Measurements from ENCODE around the gene ATP6AP1. TPM values are rescaled to one million over a fixed set of nuclear protein-coding genes. Genes with fewer than 3 reads are reported as not detected.

The ATP6AP1 gene
- total RNA-seq, 1 donor = 33.2 TPM

DNA sequence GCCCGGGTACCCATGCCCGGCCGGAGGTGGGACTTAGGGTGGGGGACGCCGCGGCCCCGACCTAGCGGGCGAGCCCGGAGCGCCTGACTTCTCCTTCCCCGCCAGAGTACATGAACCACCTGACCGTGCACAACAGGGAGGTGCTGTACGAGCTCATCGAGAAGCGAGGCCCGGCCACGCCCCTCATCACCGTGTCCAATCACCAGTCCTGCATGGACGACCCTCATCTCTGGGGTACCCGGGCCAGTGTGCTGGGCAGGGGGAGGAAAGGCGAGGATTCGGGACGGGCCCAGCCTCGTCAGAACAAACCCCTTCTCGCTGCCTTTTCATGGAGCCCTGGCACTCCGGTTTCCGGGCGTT is 16.5 kb upstream of the ATP6AP1 start:
- peak; percentile 28 for DNase-seq (ENCODE audit: low read depth)
- TF ChIP-seq, protein P1, sequence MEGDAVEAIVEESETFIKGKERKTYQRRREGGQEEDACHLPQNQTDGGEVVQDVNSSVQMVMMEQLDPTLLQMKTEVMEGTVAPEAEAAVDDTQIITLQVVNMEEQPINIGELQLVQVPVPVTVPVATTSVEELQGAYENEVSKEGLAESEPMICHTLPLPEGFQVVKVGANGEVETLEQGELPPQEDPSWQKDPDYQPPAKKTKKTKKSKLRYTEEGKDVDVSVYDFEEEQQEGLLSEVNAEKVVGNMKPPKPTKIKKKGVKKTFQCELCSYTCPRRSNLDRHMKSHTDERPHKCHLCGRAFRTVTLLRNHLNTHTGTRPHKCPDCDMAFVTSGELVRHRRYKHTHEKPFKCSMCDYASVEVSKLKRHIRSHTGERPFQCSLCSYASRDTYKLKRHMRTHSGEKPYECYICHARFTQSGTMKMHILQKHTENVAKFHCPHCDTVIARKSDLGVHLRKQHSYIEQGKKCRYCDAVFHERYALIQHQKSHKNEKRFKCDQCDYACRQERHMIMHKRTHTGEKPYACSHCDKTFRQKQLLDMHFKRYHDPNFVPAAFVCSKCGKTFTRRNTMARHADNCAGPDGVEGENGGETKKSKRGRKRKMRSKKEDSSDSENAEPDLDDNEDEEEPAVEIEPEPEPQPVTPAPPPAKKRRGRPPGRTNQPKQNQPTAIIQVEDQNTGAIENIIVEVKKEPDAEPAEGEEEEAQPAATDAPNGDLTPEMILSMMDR (IDR thresholded peaks at IDR 0.05; ENCODE audit: insufficient read depth, low read length) = no peak
- H3K4me3 ChIP-seq (ENCODE audit: low read depth, low read length) = peak overlapping the region; percentile 69

DNA sequence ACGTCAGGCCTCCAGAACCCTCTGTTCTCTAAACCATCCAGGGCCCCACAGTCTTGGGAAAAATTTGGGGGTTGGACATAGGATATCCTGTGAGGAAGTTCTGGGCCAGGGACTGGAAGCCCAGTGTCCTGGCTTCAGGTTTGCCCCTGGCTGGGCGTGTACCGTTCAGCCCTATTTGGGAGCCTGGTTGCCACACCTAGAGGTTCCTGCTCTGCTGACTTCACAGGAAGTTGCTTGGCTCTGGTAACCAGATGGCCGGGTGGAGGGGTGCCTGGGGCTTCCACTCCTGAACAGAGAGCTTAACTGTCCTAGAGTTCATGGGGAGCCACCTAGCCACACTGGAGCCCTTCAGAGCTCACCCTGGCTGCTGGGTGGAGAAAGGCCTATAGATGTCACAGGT is 16.0 kb upstream of the ATP6AP1 start:
- no peak for DNase-seq (ENCODE audit: low read depth)
- TF ChIP-seq, protein P1 (IDR thresholded peaks at IDR 0.05; ENCODE audit: insufficient read depth, low read length) = no peak
- peak overlapping the region; percentile 69 for H3K4me3 ChIP-seq (ENCODE audit: low read depth, low read length)

DNA sequence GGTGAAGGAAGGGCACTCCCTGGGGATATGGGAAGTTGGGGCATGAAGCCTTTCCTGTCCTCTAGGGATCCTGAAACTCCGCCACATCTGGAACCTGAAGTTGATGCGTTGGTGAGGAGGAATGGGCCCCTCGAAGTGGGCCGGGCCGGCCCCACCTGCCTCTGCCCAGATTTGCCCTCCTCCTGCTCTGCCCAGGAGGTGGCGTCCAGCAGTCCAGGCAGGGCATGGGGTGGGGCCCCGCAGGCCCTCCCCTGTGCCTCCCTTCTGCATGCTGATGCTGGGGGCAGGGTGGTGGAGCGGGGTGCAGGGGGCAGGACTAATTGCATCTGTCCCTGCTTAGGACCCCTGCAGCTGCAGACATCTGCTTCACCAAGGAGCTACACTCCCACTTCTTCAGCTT is 15.3 kb upstream of the ATP6AP1 start:
- TF ChIP-seq, protein P1 (IDR thresholded peaks at IDR 0.05; ENCODE audit: insufficient read depth, low read length) = no peak
- no peak overlapping the region for H3K4me3 ChIP-seq (ENCODE audit: low read depth, low read length)
- DNase-seq (ENCODE audit: low read depth) = no peak

DNA sequence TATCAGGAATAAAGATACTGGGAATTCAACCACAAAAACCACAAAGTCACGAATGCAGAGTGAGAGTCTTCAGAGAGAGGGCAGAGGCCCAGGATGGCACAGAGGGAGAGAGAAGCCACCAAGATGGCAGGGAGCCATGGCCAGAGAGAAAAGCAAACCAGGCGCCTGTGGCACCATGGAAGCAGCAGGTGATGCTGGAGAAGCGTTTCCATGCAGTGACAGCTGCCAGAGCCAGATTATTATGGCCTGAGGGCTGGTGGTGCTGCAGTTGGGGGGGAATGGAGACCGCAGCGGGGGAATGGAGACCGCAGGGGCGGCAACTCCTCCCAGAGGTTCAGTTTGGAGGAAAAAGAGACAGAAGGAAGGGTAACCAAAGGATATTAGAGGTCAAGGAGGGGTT is 11.3 kb upstream of the ATP6AP1 start:
- DNase-seq (ENCODE audit: low read depth) = no peak
- TF ChIP-seq, protein P1 (IDR thresholded peaks at IDR 0.05; ENCODE audit: insufficient read depth, low read length) = no peak
- no peak overlapping the region for H3K4me3 ChIP-seq (ENCODE audit: low read depth, low read length)

DNA sequence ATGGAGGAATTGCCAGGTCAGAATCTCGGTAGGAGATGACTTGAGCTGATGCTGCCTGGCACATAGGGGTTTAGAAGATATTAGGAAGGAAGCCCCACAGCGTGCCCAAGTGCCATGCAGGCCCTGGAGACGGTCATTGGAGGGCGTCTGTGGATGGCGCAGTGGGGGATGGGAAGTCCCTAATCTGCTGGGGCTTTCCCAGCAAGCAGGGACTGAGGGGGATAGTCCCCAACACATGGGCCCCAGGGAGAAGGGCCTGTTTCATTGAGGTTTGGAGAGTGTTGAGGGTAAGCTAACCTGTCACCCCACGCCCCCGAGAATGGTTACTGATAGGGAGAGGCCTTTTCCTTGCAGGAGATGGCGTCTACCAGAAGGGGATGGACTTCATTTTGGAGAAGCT is 9.3 kb upstream of the ATP6AP1 start:
- no peak overlapping the region for H3K4me3 ChIP-seq (ENCODE audit: low read depth, low read length)
- TF ChIP-seq, protein P1 (IDR thresholded peaks at IDR 0.05; ENCODE audit: insufficient read depth, low read length) = no peak

DNA sequence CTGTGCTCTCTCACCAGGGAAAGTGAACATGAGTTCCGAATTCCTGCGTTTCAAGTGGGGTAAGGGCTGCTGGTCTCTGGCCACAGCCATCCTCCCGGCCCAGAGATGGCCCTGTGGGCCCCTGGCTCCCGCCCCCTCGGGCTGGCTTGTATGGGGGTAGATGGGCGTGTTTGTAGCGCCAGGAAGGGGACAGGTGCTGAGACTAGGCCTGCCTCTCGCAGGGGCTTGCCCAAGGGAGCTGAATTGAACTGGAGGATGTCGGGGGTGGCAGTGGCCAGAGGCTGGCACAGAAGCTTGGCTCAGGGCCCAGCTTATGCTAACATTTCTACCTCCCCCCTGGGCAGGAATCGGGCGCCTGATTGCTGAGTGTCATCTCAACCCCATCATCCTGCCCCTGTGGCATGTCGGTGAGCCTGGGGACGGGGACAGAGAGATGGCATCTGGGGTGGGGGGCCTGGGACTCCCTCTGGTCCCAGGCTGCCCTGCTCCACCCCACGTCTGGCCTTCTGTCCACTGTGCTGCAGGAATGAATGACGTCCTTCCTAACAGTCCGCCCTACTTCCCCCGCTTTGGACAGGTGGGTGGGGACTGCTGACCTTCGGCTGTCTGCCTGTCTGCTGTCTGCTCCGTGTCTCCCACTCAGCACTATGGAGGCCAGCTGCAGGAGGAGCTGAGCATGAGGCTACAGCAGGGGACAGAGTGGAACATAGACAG is 8.6 kb upstream of the ATP6AP1 start:
- no peak for DNase-seq (ENCODE audit: low read depth)
- TF ChIP-seq, protein P1 (IDR thresholded peaks at IDR 0.05; ENCODE audit: insufficient read depth, low read length) = no peak

More for the DNA sequence above, 9.3 kb upstream of the ATP6AP1 start:
- DNase-seq (ENCODE audit: low read depth) = no peak

DNA sequence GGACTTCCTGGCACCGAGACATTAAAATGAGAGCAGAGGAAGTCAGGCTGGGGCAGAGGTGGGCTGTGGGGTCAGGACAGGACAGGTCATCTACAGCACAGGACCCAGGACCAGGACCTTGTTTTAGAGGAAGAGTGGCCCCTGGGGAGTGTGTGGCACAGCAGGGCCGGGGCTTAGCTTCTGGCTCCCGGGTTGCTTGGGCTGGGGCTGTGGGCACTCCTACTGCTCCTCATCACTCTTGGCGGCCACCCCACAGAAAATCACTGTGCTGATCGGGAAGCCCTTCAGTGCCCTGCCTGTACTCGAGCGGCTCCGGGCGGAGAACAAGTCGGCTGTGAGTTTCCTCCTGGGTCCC is 8.1 kb upstream of the ATP6AP1 start:
- no peak overlapping the region for H3K4me3 ChIP-seq (ENCODE audit: low read depth, low read length)
- TF ChIP-seq, protein P1 (IDR thresholded peaks at IDR 0.05; ENCODE audit: insufficient read depth, low read length) = no peak
- no peak for DNase-seq (ENCODE audit: low read depth)

More for the DNA sequence above, 8.6 kb upstream of the ATP6AP1 start:
- no peak overlapping the region for H3K4me3 ChIP-seq (ENCODE audit: low read depth, low read length)
